HG02678 (cell line): ENCODE data around the gene PRKN.
"Not testable (repeated sequence)": the region's sequence is repeated elsewhere in the genome, so short reads cannot be mapped to it uniquely, and the experiment has no call there.

Experiments
- ATAC-seq: cut with Tn5 transposase; IDR thresholded peaks from one replicate; pipeline ENCODE4 v1.9.1; 2021; ENCODE audit warnings: mild to moderate bottlenecking, moderate library complexity; ENCODE audit not compliant: unreplicated experiment

PRKN gene

GRCh38 chr6:161926324-161926723, 801.2 kb downstream of the PRKN start:
- ATAC-seq, result no peak

DNA sequence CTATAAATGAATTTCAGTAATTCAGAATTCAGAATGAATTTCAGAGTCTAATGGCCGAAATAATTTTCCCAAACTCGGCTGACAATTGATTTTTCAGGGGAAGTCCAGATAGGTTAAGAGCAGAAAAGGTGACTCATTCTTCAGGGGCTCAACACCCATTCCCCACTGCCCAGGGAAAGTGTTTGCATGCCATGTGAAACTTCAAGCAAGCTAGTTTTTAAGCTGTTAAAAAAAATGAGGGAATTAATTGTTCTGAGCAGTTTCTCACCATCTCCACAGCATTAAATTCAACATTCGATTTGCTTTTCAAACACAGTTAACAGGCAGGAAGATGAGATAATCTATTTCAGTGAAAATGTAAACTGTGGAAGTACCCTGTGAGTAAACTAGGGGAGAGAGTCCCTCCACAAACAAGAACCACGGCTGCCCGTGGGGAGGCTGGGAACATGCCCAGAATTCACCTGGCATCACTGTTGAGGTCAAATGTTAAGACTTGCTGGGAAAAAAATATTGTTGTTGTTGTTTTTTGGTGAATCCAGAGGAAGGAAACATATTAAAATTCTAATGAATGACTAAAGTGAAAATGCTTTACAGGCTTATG, 803.0 kb downstream of the PRKN start:
- ATAC-seq, result no peak

- ATAC-seq, result no peak
These were observed 804.9 kb downstream of the PRKN start for GRCh38 chr6:161922631-161923119.

- no peak for ATAC-seq
These were observed 805.8 kb downstream of the PRKN start for GRCh38 chr6:161921602-161922395.

- ATAC-seq, result no peak
These were observed 807.9 kb downstream of the PRKN start for GRCh38 chr6:161919691-161920090.

GRCh38 chr6:161918628-161919205, 808.8 kb downstream of the PRKN start:
- ATAC-seq, result no peak

DNA sequence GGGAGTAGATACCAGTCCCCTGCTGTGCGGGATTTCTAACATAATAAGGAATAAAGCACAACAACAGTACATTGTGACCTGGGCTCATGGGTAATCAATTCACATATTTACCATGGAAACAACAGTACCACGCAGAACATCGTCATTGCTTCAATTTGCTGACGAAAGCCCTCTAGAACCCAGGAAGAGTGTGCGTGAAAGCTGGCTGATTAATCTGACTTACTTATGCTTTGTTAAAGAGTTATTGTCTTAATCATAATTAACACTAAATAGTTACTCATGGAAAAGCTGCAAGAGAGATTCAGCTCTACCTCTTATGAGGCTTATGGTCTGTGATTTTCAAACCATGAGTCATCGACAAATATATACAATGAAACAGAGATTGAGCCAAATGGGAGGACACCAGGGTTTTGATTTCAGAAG, 809.4 kb downstream of the PRKN start:
- ATAC-seq, result no peak

DNA sequence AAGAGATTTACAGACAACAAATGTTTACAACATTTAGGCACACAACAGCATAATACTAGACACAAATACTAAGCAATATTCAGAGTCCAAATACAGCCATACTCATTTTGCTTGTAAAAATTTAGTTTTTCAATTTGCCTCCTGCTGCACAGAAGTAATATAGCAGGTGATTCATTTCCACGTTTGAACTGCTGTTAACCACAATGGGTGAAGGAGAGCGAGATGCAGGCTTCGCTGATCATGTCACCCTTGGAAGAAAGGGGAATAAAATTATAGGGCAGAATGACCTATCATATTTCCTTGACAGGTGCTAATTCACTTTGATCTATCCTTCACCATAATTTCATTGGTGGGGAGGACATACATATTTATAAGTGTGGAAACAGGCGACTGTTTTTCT, 809.9 kb downstream of the PRKN start:
- ATAC-seq, result no peak

DNA sequence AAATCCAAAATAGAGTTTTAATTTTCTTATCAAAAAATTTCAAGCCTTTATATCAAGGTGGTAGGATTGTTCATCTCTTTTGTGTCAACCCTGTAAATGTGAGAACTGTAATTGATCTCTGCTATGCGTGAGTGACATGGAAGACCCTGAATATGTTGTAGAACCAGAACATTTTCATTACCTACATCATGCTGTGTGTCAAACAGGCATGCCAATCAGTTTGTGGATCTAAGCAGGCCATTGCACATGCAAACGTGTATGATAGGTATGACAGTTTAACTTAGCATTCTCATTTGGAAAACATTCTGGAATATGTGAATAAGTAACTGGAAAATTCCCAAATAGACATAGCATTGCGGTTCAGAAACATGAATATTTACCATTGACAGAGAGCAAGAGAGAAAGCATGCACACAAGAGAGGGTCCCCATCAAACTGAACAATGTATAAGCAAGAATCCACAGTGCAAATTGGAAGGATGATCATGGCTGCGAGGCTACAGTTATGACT, 812.1 kb downstream of the PRKN start:
- no peak for ATAC-seq

- no peak for ATAC-seq
These were observed 818.7 kb downstream of the PRKN start for GRCh38 chr6:161908872-161909271.

DNA sequence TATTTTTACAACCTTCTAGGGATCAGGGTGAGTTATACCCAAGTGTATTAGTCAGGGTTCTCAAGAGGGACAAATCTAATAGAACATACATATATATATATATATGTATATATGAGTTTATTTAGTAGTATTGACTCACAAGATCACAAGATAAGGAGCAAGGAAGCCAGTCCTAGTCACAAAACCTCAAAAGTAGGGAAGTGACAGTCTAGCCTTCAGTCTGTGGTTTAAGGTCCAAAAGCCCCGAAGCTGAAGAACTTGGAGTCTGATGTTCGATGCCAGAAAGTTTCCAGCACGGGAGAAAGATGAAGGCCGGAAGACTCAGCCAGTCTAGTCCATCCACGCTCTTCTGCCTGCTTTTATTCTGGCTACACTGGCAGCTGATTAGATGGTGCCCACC, 821.0 kb downstream of the PRKN start:
- ATAC-seq, result no peak

GRCh38 chr6:161903584-161904212, 823.9 kb downstream of the PRKN start:
- no peak for ATAC-seq

DNA sequence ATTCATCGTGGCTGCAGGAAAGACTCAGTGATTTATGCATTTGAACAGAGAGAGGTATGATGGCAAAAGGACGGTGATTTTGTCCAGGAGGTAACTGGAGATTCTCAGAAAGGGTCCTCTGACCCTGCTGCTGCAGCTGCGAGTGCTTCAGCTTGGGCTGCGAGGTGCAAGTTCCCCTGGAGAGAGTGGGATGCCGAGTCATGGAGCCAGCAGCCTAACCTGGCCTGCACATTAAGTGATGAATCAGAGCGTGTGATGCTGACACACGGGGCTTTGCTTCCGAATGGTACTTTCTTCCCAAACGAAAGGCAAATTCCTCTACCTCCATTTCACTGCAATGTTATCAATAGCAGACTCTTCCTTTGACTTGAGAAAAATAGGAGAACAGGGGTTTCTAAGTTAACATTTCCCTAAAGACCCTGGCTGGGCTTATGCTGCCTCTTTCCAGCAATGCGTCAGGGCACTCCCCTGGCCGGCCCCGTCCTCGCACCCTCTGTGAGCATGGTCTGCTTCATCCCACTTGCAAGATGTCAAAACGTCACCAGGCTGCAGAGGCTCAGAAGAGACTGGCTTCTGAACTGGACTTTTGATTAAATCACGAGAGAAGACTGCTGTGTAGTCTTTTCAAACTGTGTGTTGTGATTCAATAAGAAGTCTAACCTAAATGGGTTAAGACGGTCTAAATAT, 825.7 kb downstream of the PRKN start:
- ATAC-seq, result no peak

DNA sequence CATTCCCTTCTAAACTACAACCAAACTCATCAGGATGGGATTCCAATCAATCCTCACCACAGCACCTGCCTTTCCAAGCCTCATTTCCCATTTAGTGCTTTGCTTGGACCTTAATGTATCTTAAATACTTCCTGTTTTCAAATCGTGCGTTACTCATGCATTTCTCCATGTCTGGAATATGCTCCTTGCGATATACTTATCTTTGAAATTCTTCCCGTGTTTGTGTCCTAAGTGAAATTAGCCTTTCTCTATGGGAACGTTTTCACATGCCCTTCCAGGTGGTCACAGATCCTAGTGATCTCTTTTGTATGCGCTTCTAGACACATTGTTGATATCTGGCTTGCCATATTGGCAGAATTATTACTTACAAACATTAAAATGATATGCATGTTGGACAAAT, 833.1 kb downstream of the PRKN start:
- no peak for ATAC-seq

- no peak for ATAC-seq
These were observed 836.0 kb downstream of the PRKN start for GRCh38 chr6:161891542-161891941.

DNA sequence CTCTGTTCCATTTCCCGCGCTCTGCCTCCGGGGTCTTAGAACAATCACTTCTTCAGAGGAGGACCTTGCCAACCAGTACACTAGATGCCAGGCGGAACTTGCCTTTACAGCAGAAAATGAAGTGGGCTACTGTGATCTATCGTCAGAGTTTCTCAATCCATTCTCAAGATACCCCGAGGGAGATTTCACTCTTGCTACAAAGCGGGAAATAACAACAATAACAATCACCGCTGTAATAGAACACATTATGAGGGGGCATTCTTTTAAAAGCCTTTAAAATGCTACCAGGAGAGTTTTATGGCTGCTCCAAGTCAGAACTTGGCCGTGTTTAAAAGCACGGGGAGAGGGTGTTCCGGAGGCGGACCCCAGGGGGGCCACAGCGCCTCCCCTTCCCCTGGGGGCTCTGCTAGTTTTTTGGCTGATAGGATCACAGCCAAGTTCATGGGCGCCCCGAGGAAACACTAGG, 836.7 kb downstream of the PRKN start:
- ATAC-seq, result no peak

DNA sequence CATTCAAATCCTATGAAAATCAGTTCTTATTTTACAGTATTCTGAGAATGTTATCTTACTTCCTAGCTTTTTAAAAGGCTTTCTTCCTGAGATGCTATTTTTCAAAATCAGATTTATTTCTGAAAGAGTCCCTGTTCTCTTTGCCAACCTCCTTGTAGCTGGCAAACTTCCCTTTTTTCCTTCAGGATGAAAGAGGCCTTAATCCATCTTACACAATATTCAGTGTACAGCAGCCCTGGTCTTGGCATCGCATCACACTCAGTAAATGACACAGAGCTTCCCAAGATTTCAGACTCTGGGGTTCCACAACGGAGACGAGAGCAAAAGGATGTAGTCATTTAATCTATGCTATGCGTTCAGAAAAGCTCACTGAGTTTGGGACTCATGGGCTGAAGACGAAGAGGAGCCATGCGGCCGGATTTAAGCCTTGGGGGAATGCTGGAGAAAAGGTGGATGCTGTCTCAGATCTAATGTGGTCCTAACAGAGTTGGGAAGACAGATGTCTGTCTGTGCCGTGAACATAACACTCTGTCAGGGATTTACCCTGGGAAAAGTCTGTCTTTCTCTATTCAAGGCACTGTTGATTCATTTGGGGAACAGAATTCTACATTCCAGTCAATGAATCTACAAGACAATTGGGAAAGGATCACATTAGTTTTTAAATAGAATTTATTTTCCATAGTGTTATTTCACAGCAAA, 837.3 kb downstream of the PRKN start:
- ATAC-seq, result no peak

GRCh38 chr6:161889324-161889723, 838.2 kb downstream of the PRKN start:
- ATAC-seq, result no peak

DNA sequence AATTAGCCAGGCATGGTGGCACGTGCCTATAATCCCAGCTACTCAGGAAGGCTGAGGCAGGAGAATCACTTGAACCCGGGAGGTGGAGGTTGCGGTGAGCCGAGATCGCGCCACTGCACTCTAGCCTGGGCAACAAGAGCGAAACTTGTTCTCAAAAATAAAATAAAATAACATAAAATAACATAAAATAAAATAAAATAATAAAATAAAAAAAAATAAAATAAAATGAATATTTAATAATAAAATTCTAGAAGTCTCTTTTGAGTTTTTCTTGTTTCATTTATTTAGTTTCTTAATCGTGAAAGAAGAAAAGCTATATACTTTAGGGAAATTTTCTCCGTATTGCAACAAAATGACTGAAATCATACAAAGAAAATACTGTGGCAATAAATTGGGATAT, 841.0 kb downstream of the PRKN start:
- not testable (repeated sequence) for ATAC-seq

DNA sequence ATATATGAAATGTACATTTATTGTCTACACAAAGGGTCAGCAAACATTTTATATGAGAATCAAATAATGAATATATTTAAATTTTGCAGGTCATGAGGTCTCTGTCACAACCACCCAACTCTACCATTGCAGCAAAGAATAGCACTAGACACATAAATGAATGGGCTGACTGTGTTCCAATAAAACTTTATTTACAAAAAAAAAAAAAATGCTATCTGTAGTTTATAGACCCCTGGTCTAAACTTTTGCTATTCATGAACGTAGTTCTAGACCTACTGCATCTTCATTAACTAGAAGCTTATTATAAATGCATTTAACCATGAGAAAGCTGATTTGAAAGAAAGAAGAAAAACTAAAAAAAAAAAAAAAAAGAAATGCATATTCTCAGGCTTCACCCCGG, 842.8 kb downstream of the PRKN start:
- ATAC-seq, result no peak
